Mucosa of rectum (tissue), 2 donors: Measurements from ENCODE around the gene EMID1.

ENCODE experiments used
- H3K27ac ChIP-seq, 2 donors: one replicate each; pipeline ENCODE4 v1.7.0; 2013; ENCODE audit warnings: inconsistent platforms in 2 of 2, low read depth in 2 of 2, low read length in 2 of 2
- H3K27me3 ChIP-seq, 2 donors: one replicate each; pipeline ENCODE4 v1.7.0; 2013; ENCODE audit warnings: low read length in 2 of 2; ENCODE audit not compliant: control insufficient read depth in 2 of 2, insufficient read depth in 2 of 2
- H3K36me3 ChIP-seq, 2 donors: one replicate each; pipeline ENCODE4 v1.7.0; 2013; ENCODE audit warnings: low read length in 2 of 2; ENCODE audit not compliant: control insufficient read depth in 2 of 2, insufficient read depth in 2 of 2
- H3K4me1 ChIP-seq, 2 donors: one replicate each; pipeline ENCODE4 v1.7.0; 2013; ENCODE audit warnings: low read length in 2 of 2, mild to moderate bottlenecking in 1 of 2; ENCODE audit not compliant: control insufficient read depth in 2 of 2, insufficient read depth in 2 of 2
- H3K4me3 ChIP-seq, 2 donors: one replicate each; pipeline ENCODE4 v1.7.0; 2013; ENCODE audit warnings: low read length in 2 of 2
- H3K9ac ChIP-seq, 2 donors: one replicate each; pipeline ENCODE4 v1.7.0; 2013; ENCODE audit warnings: low read length in 2 of 2, low read depth in 1 of 2, mild to moderate bottlenecking in 1 of 2
- H3K9me3 ChIP-seq, 2 donors: one replicate each; pipeline ENCODE4 v1.7.0; 2013; ENCODE audit warnings: low read length in 2 of 2; ENCODE audit not compliant: control insufficient read depth in 2 of 2
- donor health status: healthy.
- donor health status: Normal muscosa, but diverticular disease.

EMID1 gene

GRCh38 chr22:29194184-29194583 lies 11.5 kb upstream of the EMID1 start:
- H3K36me3 ChIP-seq: no peaks in the 10 kb centered on the region
- H3K27me3 ChIP-seq: no peaks in the 10 kb centered on the region
- H3K4me1 ChIP-seq: no peaks in the 10 kb centered on the region
- no peak overlapping the region for H3K27ac ChIP-seq
- H3K9ac ChIP-seq: no peak overlapping the region
- no peaks in the 10 kb centered on the region for H3K9me3 ChIP-seq
- H3K4me3 ChIP-seq: no peak overlapping the region

GRCh38 chr22:29195118-29195963 lies 10.4 kb upstream of the EMID1 start:
- Histone ChIP-seq H3K27me3 (peaks cover 0 to 5% of the 10 kb centered on the region in 2 donors), H3K27ac (no peak overlapping the region), H3K9ac (no peak overlapping the region), H3K4me1 (no peaks in the 10 kb centered on the region), H3K36me3 (no peaks in the 10 kb centered on the region), H3K4me3 (no peak overlapping the region), H3K9me3 (no peaks in the 10 kb centered on the region)

GRCh38 chr22:29195964-29196666 lies 9.6 kb upstream of the EMID1 start:
- Histone ChIP-seq H3K27me3 (peaks cover 0 to 5% of the 10 kb centered on the region in 2 donors), H3K9me3 (no peaks in the 10 kb centered on the region), H3K9ac (no peak overlapping the region), H3K36me3 (no peaks in the 10 kb centered on the region), H3K4me3 (no peak overlapping the region), H3K27ac (no peak overlapping the region), H3K4me1 (no peaks in the 10 kb centered on the region)

- Histone ChIP-seq H3K36me3 (no peaks in the 10 kb centered on the region), H3K4me3 (no peak overlapping the region), H3K9ac (no peak overlapping the region), H3K4me1 (peaks cover 1% of the 10 kb centered on the region in 2 donors), H3K27ac (no peak overlapping the region), H3K9me3 (no peaks in the 10 kb centered on the region), H3K27me3 (peaks cover 0 to 5% of the 10 kb centered on the region in 2 donors)
Observed at GRCh38 chr22:29197096-29197495, 8.6 kb upstream of the EMID1 start.

GRCh38 chr22:29198240-29198639 lies 7.5 kb upstream of the EMID1 start:
- Histone ChIP-seq H3K9ac (no peak overlapping the region), H3K27ac (no peak overlapping the region), H3K4me1 (peaks cover 7 to 8% of the 10 kb centered on the region in 2 donors), H3K27me3 (peaks cover 0 to 5% of the 10 kb centered on the region in 2 donors), H3K4me3 (no peak overlapping the region), H3K36me3 (no peaks in the 10 kb centered on the region), H3K9me3 (no peaks in the 10 kb centered on the region)

GRCh38 chr22:29199702-29200400 lies 5.8 kb upstream of the EMID1 start:
- H3K36me3 ChIP-seq: no peaks in the 10 kb centered on the region
- H3K4me3 ChIP-seq: no peak overlapping the region
- H3K27me3 ChIP-seq: peaks cover 0 to 5% of the 10 kb centered on the region in 2 donors
- H3K9ac ChIP-seq: no peak overlapping the region
- H3K27ac ChIP-seq: no peak overlapping the region
- no peaks in the 10 kb centered on the region for H3K9me3 ChIP-seq
- peaks cover 7 to 11% of the 10 kb centered on the region in 2 donors for H3K4me1 ChIP-seq

GRCh38 chr22:29200901-29201300 lies 4.8 kb upstream of the EMID1 start:
- H3K4me1 ChIP-seq: peaks cover 7 to 14% of the 10 kb centered on the region in 2 donors
- peaks cover 0 to 7% of the 10 kb centered on the region in 2 donors for H3K27me3 ChIP-seq
- no peaks in the 10 kb centered on the region for H3K36me3 ChIP-seq
- no peaks in the 10 kb centered on the region for H3K9me3 ChIP-seq
- H3K27ac ChIP-seq: no peak overlapping the region
- no peak overlapping the region for H3K4me3 ChIP-seq
- H3K9ac ChIP-seq: no peak overlapping the region

GRCh38 chr22:29201782-29202181 lies 3.9 kb upstream of the EMID1 start:
- peaks cover 8 to 12% of the 10 kb centered on the region in 2 donors for H3K27me3 ChIP-seq
- H3K4me1 ChIP-seq: peaks cover 11 to 19% of the 10 kb centered on the region in 2 donors
- no peak overlapping the region for H3K4me3 ChIP-seq
- no peaks in the 10 kb centered on the region for H3K9me3 ChIP-seq
- peak overlapping the region in 1 of 2 donors; percentile 74 for H3K27ac ChIP-seq
- H3K9ac ChIP-seq: no peak overlapping the region
- no peaks in the 10 kb centered on the region for H3K36me3 ChIP-seq

- peaks cover 11 to 19% of the 10 kb centered on the region in 2 donors for H3K4me1 ChIP-seq
- no peaks in the 10 kb centered on the region for H3K36me3 ChIP-seq
- peaks cover 11 to 12% of the 10 kb centered on the region in 2 donors for H3K27me3 ChIP-seq
- no peaks in the 10 kb centered on the region for H3K9me3 ChIP-seq
- H3K4me3 ChIP-seq: no peak overlapping the region
- peak overlapping the region in 1 of 2 donors; percentile 1 for H3K9ac ChIP-seq
- peak overlapping the region; percentile 62 to 74 for H3K27ac ChIP-seq
Observed at GRCh38 chr22:29202212-29203192, 3.2 kb upstream of the EMID1 start.
